ENCODE measurements around the gene USP49.
"Not testable (repeated sequence)": the region's sequence is repeated elsewhere in the genome, so short reads cannot be mapped to it uniquely, and the experiment has no call there.

USP49 gene

DNA sequence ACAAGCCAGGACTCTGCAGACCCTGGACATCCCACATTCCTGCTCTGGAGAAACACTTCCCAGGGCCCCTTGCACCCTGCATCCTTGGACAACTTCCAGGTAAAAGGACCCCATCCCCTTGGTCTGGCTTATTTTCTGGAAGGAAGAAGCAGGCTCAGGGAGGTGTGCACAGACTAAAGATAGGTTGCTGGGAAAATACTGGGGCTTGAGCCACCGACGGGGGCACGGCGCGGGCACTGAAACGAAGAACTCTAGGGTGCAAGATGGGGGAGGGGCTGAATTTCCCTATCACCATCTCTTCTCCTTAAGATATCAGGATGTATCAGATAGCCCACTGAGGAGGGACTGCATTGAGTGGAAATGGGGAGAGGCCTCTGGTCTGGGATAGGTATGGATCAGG is 116.3 kb downstream of the USP49 start:
- no peak for DNase-seq

DNA sequence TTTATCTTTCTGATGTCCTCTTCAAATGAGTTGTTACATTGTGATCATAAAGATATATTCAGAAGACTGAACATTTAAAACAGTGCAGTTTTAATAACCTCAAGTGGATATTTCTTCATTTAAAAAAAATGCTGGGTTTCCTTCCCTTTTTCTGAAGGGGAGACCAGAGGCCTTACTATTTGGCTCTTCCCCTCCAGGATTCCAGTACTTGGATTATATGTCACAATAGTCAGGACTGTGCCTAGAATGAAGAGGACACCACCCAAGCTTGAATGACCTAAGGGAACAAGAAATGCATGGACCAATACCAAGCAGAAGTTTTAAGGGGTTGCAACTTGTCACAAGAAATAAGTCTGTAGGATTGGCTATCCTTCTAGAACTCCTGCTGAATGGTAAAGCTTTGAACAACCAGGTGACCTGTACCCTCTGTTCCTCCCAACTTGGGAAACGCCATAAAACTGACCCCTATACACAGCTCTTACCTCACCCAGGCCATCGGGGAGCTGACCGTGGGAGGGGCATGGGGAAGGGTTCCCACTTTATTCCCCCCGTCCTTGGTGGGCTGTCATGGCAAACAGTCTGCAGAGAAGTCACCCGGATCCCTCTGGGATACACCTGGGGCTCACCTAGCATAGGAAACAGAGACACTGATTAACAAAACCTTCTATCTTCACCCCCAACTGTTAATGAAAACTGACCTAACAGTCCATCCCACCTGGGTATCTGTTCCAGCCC is 117.5 kb downstream of the USP49 start:
- DNase-seq = no peak

DNA sequence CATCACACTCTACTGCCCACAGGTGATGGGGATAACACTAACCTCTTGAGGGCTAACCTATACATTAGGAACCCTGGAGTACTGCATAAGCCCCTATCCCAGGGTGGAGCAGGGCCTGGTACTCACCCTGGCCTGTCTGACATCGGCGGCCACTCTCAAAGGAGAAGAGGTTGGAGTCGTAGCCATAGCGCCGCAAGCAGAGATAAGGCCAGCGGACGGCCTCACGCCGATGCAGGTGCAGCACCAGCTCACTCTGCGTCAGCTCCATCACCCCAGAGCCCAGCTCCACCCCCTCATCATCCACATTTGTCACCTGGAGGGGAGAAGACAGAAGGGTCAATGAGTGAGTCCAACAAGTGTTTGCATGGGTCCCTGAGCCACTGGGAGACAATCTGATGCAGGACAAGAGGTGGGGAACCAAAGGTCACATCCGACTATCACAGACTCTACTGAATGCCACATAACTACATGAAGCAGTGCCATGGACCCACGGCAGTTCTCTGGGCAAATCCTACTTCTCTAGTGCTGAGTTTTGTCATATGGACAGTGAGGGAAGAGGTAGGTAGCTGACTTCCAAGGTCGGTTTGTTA is 119.8 kb downstream of the USP49 start:
- DNase-seq = no peak

DNA sequence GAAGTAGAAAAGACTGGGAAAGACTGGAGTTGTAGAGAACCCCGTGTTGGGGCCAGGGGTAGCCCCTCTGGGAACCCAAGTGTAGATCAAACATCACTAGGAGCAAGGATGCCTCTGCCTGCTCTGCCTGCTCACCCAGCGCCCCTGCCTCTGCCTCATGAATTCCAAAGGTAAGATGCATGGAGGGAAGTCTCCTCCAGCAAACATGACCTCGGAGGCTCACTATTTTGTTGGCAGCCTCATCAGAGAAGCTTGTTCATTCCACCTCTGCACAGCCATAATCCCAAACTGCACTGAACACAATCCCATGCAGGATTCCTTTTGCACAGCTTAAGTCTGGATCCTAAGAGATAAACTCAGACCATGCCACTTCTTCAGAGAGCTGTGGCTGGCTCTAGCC is 120.3 kb downstream of the USP49 start:
- DNase-seq = no peak

DNA sequence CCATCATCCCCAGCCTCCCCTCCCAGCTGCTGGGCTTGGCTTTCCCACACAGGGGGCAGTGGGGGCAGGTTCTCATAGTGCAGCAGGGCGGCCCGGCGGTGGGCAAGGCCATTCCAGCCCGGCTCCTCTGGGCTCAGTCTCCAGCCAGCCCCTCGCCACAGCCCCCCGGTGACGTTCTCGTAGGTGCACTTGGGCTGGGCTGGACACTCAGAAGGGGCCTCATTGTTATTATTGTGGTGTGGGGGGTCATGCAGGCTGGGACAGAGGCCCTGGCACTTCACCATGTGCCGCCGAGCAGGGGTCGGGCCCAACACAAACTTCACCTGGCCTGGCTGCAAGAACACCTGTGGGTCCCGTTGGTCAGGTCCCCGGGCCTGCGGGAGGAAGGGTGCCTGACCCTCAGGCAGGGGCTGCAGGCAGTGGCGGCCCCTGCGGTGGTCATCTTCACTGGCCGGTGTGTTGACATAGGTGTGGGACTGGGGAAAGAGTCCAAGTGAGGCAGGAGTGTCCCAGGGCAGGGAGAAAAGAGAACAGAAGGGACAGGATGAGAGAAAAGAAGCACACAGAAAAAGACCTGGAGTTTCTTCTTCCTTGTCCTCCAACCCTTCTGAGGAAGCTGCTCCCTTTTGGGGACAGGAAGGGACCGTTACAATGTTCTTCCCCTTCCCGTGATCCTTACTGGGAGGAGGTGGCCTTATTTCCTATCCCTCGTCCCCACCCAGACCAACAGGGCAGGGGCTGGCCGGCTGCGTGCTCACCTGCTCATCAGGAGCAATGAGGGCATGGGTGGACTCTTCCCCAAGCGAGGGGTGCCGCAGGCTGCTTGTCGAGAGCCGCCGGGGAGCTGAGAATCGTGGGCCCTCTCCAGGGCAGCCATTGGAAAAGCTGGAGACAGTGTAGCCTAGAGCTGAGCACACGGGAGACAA is 123.9 kb downstream of the USP49 start:
- DNase-seq = no peak

DNA sequence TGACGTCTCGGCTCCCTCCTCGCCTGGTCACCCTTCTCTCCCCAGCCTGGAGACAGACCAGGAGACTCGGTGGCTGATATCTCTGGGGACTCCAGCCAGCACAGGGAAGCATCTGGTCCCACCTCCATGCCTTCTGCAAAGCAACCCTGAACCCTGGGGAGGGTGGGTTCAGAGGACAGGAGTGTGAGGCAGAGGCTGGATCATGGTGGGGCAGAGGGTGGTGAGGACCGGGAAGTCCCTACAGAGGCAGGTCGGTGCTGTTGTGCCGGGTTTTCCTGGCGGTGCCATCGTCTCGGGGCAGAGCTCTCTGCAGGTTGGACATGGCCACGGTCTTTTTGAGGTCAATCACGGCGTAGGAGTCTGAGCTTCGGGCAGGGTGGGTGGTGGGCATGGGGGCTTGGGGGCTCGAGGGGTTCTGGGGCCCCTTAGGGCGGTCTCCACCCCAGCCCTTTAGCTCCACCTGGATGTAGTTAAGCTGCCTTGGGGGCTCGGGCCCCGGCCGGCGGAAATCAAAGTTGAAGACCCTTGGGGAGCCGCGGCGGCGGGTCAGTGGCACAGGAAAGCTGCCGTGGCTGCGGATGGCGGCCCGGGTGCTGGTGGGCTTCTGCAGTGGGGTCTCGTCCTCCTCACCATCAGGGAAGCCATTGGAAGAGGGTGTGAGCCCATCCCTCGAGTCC is 124.7 kb downstream of the USP49 start:
- no peak for DNase-seq

DNA sequence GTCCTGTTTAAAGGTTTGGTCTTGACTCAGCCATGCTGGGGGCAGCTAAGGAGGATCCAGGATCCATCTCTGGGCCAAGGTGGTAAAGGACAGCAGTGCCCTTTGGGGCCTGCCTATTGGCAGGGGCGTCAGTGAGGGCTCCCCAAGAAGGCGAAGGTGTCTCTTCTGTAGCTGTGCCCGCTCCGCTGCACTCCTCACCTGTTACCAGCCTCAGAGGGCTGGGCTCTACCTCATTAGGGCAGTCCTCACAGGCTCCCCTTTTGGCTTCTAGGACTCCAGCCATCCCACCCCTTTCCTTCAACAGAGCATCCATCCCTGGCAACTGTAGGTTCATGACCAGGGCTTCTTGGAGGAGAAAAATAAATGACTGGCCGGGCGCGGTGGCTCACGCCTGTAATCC is 125.8 kb downstream of the USP49 start:
- DNase-seq = no peak

DNA sequence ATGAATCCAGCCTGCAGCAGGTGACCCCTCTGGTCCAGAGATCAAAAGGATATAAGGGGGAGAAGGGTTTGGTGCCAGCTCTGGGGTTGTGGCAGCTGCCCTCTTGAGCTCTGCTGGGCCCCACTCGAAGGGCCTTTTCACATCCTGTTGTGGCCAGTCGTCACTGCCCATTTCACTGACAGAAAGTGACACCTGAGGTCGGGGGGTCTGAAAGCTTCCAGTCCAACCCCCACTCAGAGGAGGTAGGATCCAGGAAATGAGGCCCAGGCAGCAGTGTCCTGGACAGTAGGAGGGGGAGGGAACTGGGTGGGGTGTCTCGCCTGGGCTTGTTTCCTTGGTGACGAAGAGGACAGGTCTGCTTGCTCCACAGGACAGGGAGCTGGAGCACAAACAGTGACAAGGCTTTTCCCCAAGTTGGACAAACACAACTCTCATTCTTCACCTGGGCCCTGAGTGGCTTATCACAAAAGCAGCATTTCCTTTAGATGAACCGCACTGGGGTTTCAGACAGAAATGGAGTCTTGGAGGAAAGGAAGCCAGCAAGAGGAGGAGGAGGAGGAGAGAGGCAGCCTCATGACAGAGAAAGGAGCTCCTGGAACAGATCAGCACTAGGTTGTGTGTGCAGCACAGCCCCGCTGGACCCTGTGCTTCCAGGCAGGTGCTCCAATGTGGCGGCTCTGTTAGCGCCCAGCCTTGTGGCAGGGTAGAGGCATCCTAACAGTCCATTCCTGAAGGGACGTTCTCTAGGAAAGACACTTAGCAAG is 126.4 kb downstream of the USP49 start:
- DNase-seq = no peak

DNA sequence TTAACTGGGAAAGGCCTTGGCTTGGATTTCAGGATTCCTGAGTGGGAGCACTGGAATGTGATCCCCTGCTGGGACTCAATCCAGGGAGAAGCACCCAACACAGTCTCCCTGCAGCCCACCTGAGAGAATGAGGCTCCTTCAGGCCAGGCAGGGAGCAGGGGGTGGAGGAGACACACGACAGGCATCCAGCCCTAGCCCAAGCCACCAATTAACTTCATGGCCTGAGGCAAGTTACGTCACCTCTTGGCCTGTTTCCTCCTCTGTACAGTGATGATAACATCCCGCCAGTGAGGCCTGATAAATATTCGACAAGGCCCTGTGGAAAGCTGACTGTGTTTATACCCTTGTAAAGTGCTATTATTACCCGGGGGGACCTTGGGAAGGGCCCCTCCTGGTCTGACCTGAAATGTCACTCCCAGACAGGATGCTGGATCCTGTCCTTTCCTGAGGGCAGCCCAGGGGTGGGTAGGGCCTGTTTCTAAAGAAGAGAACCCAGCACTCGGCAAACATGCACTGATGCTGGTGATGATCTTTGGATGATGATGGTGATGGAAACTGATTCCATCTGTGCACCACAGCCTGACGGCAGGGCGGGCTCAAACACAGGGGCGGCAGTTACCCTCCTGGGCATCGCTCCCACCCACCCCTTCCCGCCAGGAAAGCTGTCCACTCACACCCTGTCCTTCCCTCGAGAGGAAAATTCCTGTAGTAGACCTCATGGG is 127.9 kb downstream of the USP49 start:
- no peak for DNase-seq

DNA sequence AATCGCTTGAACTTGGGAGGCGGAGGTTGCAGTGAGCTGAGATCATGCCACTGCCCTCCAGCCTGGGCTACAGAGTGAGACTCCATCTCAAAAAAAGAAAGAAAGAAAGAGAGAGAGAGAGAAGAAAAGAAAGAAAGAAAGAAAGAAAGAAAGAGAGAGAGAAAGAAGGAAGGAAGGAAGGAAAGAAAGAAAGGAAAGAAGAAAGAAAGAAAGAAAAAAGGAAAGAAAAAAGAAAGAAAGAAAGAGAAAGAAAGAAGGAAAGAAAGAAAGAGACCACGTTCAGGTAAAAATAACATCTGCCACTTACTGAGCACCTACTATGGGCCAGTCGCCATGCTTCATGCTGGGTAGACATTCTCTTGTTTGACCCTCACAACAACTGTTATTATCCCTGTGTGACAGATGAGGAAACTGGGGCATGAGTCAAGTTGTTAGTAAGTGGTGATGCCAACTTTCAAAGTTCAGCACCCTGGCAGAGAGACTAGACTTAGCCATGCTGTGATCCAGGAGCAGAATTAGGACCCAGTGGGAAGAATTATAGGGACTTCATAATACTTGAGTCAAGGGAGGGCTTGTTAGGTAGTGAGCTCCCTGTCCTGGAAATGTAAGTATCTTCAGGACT is 129.0 kb downstream of the USP49 start:
- DNase-seq = not testable (repeated sequence)

DNA sequence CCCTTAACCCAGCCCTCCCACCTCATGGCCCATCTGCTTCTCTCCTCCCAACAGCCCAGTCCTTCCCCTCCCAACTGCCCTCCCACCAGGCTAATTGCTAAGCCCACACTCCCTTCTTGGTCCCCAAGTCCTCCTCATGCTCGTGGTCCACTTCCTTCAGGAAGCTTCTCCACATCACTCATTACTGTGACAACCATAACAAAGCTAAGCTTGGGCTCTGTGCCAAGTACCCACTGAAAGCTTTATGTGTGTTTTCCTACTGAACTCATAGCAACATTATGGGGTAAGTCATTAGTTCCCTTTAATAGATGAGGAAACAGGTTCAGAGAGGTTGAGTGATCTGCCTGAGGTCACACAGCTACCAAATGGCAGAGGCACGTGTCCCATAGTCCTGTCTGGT is 131.7 kb downstream of the USP49 start:
- no peak for DNase-seq

DNA sequence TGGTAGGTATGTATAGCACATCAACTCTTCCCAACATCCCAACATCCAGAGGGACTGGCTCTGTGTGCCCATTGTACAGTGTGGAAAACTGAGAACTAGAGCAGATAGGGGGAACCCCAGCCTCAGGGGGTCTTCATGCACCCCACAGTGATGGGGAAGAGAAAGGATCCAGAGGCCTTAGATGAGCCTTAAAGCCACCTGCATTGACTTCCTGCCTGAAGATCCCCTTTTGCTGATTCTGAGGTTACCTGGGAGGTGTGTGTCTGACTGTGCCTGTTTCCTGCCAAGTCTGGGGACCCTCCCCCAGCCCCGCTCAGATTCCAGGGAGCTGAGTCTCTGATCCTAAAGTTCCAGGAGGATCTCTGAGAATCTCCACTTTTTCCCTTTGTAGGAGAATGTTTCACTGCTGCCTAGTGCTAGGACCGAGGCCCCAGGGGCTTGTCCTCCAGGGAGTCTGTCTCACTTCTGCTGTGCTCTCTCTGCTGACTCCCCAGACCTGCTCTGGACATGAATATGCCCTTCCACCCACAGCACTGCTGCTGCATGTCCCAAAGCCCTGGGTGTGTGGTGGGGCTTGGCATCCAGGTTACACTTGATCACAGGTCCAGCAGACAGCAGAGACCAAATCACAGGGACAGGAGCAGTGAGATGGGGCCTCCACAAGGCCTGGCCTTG is 135.1 kb downstream of the USP49 start:
- DNase-seq = no peak

DNA sequence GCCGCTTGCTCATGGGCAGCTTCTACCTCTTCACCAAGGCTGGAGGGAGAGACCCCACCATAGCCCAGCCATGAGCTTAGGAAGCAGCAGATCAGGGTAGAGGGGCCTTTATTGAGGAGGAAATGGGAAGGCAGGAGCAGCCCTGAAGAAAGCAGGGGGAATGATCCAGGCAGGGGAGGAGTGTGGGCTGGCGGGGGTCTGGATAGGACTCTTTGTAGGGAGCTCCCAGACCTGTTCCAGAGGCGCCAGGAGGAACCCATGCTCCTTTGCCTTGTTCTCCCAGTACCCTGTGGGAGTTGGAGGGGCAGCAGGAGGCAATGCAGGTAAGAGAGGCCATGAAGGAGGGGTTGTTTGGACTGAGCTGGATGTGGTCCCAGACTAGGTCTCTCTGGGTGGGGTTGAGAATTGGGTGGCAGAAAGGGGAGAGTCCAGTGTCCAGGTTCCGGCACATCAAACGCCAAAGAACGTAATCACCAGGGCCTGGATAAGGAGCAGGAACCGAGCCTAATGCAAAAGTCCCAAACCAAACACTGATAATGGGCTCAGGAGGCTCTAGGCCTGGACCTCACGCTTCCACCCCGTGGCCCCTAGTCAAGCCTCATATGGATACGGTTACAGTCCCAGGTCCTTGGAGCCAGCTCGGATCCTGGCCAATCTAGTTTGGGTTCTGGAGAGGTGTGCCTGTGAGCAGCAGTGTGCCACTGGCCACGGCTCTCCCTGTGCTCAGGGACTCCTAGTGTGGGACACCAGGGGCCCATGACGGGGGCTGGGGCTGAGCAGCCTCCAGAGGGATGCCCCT is 135.9 kb downstream of the USP49 start:
- DNase-seq = no peak

DNA sequence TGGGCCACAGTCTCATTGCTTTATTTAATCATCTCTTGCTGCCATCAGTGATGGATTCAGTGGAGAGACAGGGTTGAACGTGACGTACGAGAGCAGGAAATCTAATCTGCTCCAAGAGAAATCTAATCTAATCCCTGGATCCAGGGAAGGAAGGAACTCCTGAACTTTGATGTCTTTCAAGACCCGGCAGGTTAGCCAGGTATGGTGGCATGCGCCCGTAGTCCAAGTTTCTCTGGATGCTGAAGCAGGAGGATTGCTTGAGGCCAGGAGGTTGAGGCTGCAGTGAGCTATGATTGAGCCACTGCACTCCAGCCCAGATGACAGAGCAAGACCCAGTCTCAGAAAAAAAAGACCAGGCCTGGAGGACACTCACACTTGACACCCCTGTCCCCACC is 136.5 kb downstream of the USP49 start:
- no peak for DNase-seq

DNA sequence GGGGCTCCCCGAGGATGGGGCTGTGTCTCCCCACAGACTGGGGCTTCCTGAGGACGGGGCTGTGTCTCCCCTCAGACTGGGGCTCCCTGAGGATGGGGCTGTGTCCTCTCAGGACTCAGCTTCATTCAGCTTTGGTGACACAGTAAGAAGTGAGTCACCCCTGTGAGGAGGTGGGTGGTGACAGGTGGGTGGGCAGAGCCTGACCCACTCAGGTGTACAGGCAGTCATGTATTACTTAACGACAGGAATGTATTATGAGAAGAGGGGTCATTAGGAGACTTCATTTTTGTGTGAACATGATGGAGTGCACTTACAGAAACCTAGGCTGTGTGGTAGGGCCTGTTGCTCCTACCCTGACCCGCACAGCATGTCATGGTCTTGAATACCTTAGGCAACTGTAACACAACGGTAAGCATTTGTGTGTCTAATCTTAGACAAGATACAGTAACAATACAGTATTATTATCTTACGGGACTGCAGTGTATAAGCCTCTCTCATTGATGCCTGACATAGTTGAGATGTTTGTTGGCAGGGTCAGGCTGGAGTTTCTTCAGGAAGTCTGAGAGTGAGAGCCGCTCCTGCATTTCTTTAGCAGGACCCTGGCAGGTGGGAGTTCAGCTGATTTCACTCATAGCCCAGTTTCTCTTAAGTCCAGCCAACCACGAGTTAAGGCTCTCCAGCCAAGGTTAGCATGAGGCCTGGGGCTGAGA is 137.1 kb downstream of the USP49 start:
- no peak for DNase-seq

DNA sequence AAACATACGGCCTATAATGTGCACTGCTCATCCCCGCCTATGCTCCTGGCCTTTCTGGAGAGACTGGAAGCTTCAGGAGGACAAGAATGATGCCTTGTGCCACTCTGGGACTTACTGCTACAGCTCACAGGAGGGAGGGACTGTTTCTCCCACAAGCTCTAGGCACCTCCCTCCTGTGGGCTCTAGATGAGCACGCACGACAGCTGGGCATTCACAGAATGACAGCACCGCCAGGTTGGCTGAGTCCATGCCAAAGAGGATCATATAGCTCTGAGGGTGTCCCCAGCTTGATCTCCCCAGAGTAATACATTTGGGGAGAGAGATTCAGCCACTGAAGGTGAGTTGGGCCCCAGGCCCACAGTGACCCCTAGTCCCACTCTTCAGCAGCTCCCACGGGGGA is 137.9 kb downstream of the USP49 start:
- DNase-seq = no peak

DNA sequence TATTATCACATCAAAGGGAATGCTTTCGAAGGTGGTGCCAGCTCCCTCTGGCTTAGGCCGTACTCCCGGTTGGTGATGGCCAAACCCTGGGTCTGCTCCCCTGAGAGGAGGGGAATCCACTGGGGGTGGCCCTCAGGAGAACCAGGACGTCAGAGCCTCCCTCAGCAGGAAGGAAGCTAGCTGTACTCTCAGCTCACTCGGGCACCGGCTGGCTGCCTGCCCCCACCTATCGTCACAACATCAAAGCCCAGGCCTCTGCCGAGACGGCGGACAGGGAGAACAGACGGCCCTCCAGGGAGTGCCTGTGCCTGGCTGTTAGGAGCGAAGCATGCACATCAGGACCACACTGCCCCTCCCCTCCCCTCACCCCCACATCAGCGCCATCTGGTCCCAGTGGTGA is 138.8 kb downstream of the USP49 start:
- DNase-seq = no peak

DNA sequence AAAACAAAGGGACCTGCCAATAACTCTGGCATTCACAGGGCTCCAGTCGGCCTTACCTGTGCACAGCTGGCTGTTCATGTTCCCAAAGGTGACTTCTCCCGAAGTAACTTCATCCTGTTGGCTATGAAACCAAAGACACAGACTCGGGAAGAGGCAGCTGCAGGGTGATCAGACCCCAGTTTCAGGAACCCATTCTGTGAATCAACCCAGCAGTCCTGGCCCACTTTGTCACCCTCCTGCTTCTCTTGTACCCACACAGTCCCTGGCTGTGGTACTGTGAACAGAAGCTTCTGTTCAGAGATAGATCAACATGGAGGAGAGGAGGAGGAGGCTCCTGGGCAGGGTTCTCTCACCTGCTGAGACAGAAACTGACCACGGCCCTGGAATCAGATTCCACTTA is 139.3 kb downstream of the USP49 start:
- DNase-seq = no peak

DNA sequence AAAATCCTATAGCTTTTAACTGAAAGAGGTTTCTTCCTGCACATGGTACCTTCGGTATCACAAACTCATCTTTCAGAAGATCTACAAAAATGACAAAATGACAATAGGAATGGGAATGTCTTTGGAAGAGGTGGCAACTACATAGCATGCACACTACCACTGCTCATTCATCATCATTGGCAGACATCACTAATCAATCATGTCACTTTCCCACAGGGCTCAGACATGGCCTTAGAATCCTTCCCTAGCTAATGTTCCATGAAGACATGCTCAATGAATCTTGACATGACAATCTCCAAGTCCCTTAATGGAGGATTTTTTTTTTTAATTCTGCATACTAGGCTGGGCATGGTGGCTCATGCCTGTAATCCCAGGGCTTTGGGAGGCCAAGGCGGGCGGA is 144.8 kb downstream of the USP49 start:
- no peak for DNase-seq
